H1 (cell line): Measurements from ENCODE around the gene TMEM63C.

ENCODE experiments used
- CTCF ChIP-seq, 3 experiments: IDR thresholded peaks; 1 replicate in 2 of 3; 2 replicates in 1 of 3; pipeline versions ENCODE4 v1.5.1 to v1.6.1; 2011; ENCODE audit warnings: low read length in 3 of 3, mild to moderate bottlenecking in 3 of 3, inconsistent platforms in 2 of 3, low read depth in 1 of 3, moderate library complexity in 1 of 3; ENCODE audit not compliant: insufficient read depth in 1 of 3; ENCODE audit errors: control extremely low read depth in 1 of 3
- POLR2A ChIP-seq, 2 experiments: IDR thresholded peaks; 1 replicate in 1 of 2; 2 replicates in 1 of 2; pipeline ENCODE4 v1.6.1; 2011; ENCODE audit warnings: low read depth in 2 of 2, low read length in 2 of 2, mild to moderate bottlenecking in 2 of 2; ENCODE audit errors: control extremely low read depth in 1 of 2

DNA sequence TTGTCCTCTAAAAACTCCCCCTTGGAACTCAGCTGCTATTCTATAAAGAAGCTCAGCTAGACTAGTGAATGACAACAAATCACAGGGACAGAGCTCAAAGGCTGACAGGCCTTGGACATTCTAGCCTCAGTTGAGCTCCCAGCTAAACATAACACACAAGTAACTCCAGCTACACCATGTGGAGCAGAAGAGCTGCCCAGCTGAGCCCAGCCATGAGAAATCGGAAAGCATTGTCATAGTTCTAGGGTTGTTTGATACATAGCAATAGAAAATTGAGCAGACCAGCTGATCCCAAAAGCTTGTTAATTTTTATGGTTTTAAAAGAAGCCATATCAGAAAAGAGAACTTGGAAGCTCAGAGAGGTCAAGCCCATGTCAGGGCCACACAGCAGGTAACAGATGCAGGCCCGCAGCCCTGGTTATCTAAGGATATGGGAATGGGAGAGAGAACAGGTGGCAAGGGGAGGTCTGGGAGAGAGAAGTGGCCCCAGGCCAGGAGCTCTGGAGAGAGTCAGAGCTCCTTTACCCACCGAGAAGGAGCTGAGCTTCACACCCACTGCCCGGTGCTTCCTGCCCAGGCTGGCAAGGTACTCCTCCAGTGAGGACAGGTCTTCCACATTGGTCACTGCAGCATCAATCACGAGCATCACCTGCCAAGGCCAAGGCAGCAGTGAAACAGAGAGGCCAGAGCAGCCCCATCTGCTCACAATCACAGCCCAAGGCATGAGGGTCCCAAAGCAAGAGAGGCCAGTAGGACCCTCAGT, 86.5 kb downstream of the TMEM63C start:
- TF ChIP-seq POLR2A (IDR thresholded peaks at IDR 0.05; ENCODE audit: control extremely low read depth in 1 of 2, low read depth in 2 of 2, low read length in 2 of 2) (no peak), CTCF (IDR thresholded peaks at IDR 0.05; ENCODE audit: control extremely low read depth in 1 of 3, insufficient read depth in 1 of 3, low read depth in 1 of 3, low read length in 3 of 3) (no peak)
